Liver (tissue), 9 donors: ENCODE measurements around the gene MOV10L1. TPM values are rescaled to one million over a fixed set of nuclear protein-coding genes. Genes with fewer than 3 reads are reported as not detected.

ENCODE experiments used
- DNase-seq: peaks from one replicate; pipeline ENCODE4 v3.0.0-alpha.2; 2017; ENCODE audit warnings: low spot score
- H3K27ac ChIP-seq, 2 donors: one replicate each; pipeline ENCODE4 v1.7.0; 2013; ENCODE audit warnings: inconsistent platforms in 2 of 2, low read length in 2 of 2, control low read depth in 1 of 2, low read depth in 1 of 2, mild to moderate bottlenecking in 1 of 2
- H3K27me3 ChIP-seq, 4 donors: one replicate each; pipeline versions ENCODE4 v1.6.1 to v1.7.0; 2013; ENCODE audit warnings: low read length in 3 of 4, inconsistent platforms in 1 of 4, mild to moderate bottlenecking in 1 of 4, moderate library complexity in 1 of 4; ENCODE audit not compliant: control insufficient read depth in 4 of 4, insufficient read depth in 4 of 4
- H3K36me3 ChIP-seq, 4 donors: one replicate each; pipeline versions ENCODE4 v1.6.1 to v1.7.0; 2013; ENCODE audit warnings: low read length in 3 of 4, mild to moderate bottlenecking in 3 of 4, low read depth in 1 of 4, moderate library complexity in 1 of 4; ENCODE audit not compliant: control insufficient read depth in 4 of 4, insufficient read depth in 3 of 4
- H3K4me1 ChIP-seq, 4 donors: one replicate each; pipeline versions ENCODE4 v1.6.1 to v1.7.0; 2013; ENCODE audit warnings: low read length in 3 of 4, mild to moderate bottlenecking in 3 of 4, moderate library complexity in 1 of 4; ENCODE audit not compliant: control insufficient read depth in 4 of 4, insufficient read depth in 4 of 4
- H3K4me3 ChIP-seq, 3 donors: one replicate each; pipeline versions ENCODE4 v1.6.1 to v1.7.0; 2013; ENCODE audit warnings: low read length in 3 of 3, control low read depth in 1 of 3, low read depth in 1 of 3, mild to moderate bottlenecking in 1 of 3
- H3K9ac ChIP-seq, 2 donors: one replicate each; pipeline ENCODE4 v1.7.0; 2013; ENCODE audit warnings: low read length in 2 of 2, mild to moderate bottlenecking in 2 of 2, moderate library complexity in 2 of 2, control low read depth in 1 of 2, low read depth in 1 of 2
- H3K9me3 ChIP-seq, 4 donors: one replicate each; pipeline versions ENCODE4 v1.6.1 to v1.7.0; 2013; ENCODE audit warnings: low read length in 3 of 4; ENCODE audit not compliant: control insufficient read depth in 4 of 4
- ATF3 ChIP-seq: IDR thresholded peaks from 2 replicates; pipeline ENCODE4 v1.6.1; 2016; ENCODE audit warnings: antibody characterized with exemption
- EGR1 ChIP-seq, 2 donors: IDR thresholded peaks; 2 replicates each; pipeline ENCODE4 v1.6.1; 2016 to 2018; ENCODE audit warnings: antibody characterized with exemption in 2 of 2, low read depth in 2 of 2
- FOXA1 ChIP-seq: IDR thresholded peaks from 2 replicates; pipeline ENCODE4 v1.6.1; 2016; ENCODE audit warnings: antibody characterized with exemption
- FOXA2 ChIP-seq: IDR thresholded peaks from 2 replicates; pipeline ENCODE4 v1.6.1; 2016; ENCODE audit warnings: antibody characterized with exemption
- GABPA ChIP-seq, 2 donors: IDR thresholded peaks in 1 of 2; conservative IDR thresholded peaks in 1 of 2; 2 replicates each; pipeline ENCODE4 v1.6.1; 2016; ENCODE audit warnings: antibody characterized with exemption in 2 of 2, mild to moderate bottlenecking in 1 of 2, moderate library complexity in 1 of 2
- HNF4A ChIP-seq, 2 donors: conservative IDR thresholded peaks; 2 replicates each; pipeline ENCODE4 v1.6.1; 2016; ENCODE audit warnings: antibody characterized with exemption in 2 of 2, mild to moderate bottlenecking in 2 of 2
- HNF4G ChIP-seq: IDR thresholded peaks from 2 replicates; pipeline ENCODE4 v1.6.1; 2016; ENCODE audit warnings: antibody characterized with exemption
- JUND ChIP-seq, 2 donors: IDR thresholded peaks; 2 replicates each; pipeline ENCODE4 v1.6.1; 2016; ENCODE audit warnings: antibody characterized with exemption in 2 of 2
- NR2F2 ChIP-seq: IDR thresholded peaks from 2 replicates; pipeline ENCODE4 v1.6.1; 2016; ENCODE audit warnings: antibody characterized with exemption
- RAD21 ChIP-seq, 2 donors: IDR thresholded peaks; 2 replicates each; pipeline ENCODE4 v1.6.1; 2016; ENCODE audit warnings: antibody characterized with exemption in 2 of 2, mild to moderate bottlenecking in 2 of 2
- RXRA ChIP-seq, 2 donors: IDR thresholded peaks; 2 replicates each; pipeline ENCODE4 v1.6.1; 2017 to 2018; ENCODE audit warnings: antibody characterized with exemption in 2 of 2, mild to moderate bottlenecking in 1 of 2
- SP1 ChIP-seq: IDR thresholded peaks from 2 replicates; pipeline ENCODE4 v1.6.1; 2018; ENCODE audit warnings: antibody characterized with exemption, mild to moderate bottlenecking
- TAF1 ChIP-seq: conservative IDR thresholded peaks from 2 replicates; pipeline ENCODE4 v1.6.1; 2016; ENCODE audit warnings: antibody characterized with exemption, mild to moderate bottlenecking
- YY1 ChIP-seq: IDR thresholded peaks from 2 replicates; pipeline ENCODE4 v1.6.1; 2016; ENCODE audit warnings: antibody characterized with exemption, mild to moderate bottlenecking
- WGBS: extraction: QIAGEN DNeasy Blood & Tissue Kit; methylation state at CpG from one replicate; pipeline ENCODE4 v1.1.7; 2013; 5-methylcytosine and 5-hydroxymethylcytosine counted together
- polyA plus RNA-seq, 2 donors: library from polyadenylated mRNA; stranded (reverse) in 1 of 2; unstranded in 1 of 2; fragments of 200-250 nt in 1 of 2; fragments of >200 nt in 1 of 2; fragmentation: Nextera tagmentation in 1 of 2; extraction: Ambion mirVana in 1 of 2; gene quantifications; one replicate each; pipeline versions ENCODE4 v1.2.1 to v1.2.3, GENCODE V29; 2013 to 2015
- total RNA-seq, 2 donors: library from RNA; depleted of rRNA; stranded (reverse); fragments of >200 nt; gene quantifications; one replicate each; pipeline ENCODE4 v1.2.3, GENCODE V29; 2014
- TF ChIP-seq, protein P1 (sequence below): IDR thresholded peaks from 2 replicates; pipeline ENCODE4 v1.6.1; 2016; ENCODE audit warnings: antibody characterized with exemption
- TF ChIP-seq, protein P2 (sequence below): fragments of 150-350 bp; IDR thresholded peaks from 2 replicates; pipeline ENCODE4 v1.5.1; 2017; ENCODE audit warnings: improper control_type of control experiment, low read depth, low read length; ENCODE audit not compliant: missing input control
- TF ChIP-seq, protein P3 (sequence below): IDR thresholded peaks from 2 replicates; pipeline ENCODE4 v1.6.1; 2016; ENCODE audit warnings: antibody characterized with exemption, mild to moderate bottlenecking
- TF ChIP-seq, protein P4 (sequence below): IDR thresholded peaks from 2 replicates; pipeline ENCODE4 v1.6.1; 2016; ENCODE audit warnings: antibody characterized with exemption
- donor health status: healthy.
- donor health status: healthy.
- donor health status: healthy.
- donor health status: healthy.
- donor health status: healthy.

The MOV10L1 gene
- total and polyA plus RNA-seq, 4 donors = 0.07 to 0.47 (median 0.17) TPM

- Histone ChIP-seq H3K9ac (no peak overlapping the region), H3K27ac (no peak overlapping the region), H3K4me1 (no peaks in the 10 kb centered on the region), H3K4me3 (no peak overlapping the region), H3K9me3 (no peaks in the 10 kb centered on the region), H3K36me3 (no peaks in the 10 kb centered on the region), H3K27me3 (no peaks in the 10 kb centered on the region)
- DNase-seq = no peak
- TF ChIP-seq TAF1 = no peak
- 79% methylated on average over 8 of the region's 8 CpGs for WGBS
Observed at GRCh38 chr22:50067244-50067643, 22.6 kb upstream of the MOV10L1 start.

DNA sequence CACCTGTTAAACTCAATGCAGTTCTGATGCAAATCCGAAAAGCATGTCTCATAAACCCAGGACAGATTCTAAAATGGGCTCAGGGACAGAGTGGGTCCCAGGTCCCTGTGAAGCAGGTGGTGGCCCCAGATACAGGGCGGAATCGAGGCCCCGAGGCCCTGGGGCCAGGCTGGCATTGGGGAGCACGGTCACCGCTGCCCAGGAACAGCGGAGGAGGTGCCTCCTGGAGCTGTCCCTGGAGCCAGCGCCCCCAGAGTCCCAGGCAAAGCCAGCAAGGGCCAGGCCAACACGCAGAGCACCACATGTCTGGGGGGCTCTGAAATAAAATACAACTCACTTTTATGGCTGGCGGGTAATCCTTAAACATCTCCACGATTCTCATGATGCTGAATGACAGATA is 21.7 kb upstream of the MOV10L1 start:
- no peak for DNase-seq
- Histone ChIP-seq H3K4me1 (no peaks in the 10 kb centered on the region), H3K9ac (no peak overlapping the region), H3K4me3 (no peak overlapping the region), H3K27ac (no peak overlapping the region), H3K9me3 (no peaks in the 10 kb centered on the region), H3K36me3 (no peaks in the 10 kb centered on the region), H3K27me3 (no peaks in the 10 kb centered on the region)
- no peak for TF ChIP-seq YY1
- TF ChIP-seq JUND (IDR thresholded peaks at IDR 0.05) = no peak
- TF ChIP-seq, protein P1, sequence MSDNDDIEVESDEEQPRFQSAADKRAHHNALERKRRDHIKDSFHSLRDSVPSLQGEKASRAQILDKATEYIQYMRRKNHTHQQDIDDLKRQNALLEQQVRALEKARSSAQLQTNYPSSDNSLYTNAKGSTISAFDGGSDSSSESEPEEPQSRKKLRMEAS = no peak
- no peak for TF ChIP-seq TAF1
- TF ChIP-seq GABPA (IDR thresholded peaks at IDR 0.05 in 1 of 2, conservative IDR thresholded peaks at IDR 0.05 in 1 of 2) = no peak
- TF ChIP-seq NR2F2 = no peak
- TF ChIP-seq FOXA2 = no peak
- no peak for TF ChIP-seq HNF4G
- TF ChIP-seq RXRA (IDR thresholded peaks at IDR 0.05) = no peak
- no peak for TF ChIP-seq SP1
- TF ChIP-seq ATF3 = no peak
- no peak for TF ChIP-seq FOXA1
- TF ChIP-seq, protein P2, sequence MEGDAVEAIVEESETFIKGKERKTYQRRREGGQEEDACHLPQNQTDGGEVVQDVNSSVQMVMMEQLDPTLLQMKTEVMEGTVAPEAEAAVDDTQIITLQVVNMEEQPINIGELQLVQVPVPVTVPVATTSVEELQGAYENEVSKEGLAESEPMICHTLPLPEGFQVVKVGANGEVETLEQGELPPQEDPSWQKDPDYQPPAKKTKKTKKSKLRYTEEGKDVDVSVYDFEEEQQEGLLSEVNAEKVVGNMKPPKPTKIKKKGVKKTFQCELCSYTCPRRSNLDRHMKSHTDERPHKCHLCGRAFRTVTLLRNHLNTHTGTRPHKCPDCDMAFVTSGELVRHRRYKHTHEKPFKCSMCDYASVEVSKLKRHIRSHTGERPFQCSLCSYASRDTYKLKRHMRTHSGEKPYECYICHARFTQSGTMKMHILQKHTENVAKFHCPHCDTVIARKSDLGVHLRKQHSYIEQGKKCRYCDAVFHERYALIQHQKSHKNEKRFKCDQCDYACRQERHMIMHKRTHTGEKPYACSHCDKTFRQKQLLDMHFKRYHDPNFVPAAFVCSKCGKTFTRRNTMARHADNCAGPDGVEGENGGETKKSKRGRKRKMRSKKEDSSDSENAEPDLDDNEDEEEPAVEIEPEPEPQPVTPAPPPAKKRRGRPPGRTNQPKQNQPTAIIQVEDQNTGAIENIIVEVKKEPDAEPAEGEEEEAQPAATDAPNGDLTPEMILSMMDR = no peak
- no peak for TF ChIP-seq HNF4A (conservative IDR thresholded peaks at IDR 0.05)
- TF ChIP-seq, protein P3, sequence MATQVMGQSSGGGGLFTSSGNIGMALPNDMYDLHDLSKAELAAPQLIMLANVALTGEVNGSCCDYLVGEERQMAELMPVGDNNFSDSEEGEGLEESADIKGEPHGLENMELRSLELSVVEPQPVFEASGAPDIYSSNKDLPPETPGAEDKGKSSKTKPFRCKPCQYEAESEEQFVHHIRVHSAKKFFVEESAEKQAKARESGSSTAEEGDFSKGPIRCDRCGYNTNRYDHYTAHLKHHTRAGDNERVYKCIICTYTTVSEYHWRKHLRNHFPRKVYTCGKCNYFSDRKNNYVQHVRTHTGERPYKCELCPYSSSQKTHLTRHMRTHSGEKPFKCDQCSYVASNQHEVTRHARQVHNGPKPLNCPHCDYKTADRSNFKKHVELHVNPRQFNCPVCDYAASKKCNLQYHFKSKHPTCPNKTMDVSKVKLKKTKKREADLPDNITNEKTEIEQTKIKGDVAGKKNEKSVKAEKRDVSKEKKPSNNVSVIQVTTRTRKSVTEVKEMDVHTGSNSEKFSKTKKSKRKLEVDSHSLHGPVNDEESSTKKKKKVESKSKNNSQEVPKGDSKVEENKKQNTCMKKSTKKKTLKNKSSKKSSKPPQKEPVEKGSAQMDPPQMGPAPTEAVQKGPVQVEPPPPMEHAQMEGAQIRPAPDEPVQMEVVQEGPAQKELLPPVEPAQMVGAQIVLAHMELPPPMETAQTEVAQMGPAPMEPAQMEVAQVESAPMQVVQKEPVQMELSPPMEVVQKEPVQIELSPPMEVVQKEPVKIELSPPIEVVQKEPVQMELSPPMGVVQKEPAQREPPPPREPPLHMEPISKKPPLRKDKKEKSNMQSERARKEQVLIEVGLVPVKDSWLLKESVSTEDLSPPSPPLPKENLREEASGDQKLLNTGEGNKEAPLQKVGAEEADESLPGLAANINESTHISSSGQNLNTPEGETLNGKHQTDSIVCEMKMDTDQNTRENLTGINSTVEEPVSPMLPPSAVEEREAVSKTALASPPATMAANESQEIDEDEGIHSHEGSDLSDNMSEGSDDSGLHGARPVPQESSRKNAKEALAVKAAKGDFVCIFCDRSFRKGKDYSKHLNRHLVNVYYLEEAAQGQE = no peak
- TF ChIP-seq, protein P4, sequence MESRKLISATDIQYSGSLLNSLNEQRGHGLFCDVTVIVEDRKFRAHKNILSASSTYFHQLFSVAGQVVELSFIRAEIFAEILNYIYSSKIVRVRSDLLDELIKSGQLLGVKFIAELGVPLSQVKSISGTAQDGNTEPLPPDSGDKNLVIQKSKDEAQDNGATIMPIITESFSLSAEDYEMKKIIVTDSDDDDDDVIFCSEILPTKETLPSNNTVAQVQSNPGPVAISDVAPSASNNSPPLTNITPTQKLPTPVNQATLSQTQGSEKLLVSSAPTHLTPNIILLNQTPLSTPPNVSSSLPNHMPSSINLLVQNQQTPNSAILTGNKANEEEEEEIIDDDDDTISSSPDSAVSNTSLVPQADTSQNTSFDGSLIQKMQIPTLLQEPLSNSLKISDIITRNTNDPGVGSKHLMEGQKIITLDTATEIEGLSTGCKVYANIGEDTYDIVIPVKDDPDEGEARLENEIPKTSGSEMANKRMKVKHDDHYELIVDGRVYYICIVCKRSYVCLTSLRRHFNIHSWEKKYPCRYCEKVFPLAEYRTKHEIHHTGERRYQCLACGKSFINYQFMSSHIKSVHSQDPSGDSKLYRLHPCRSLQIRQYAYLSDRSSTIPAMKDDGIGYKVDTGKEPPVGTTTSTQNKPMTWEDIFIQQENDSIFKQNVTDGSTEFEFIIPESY = no peak
- no peak for TF ChIP-seq EGR1 (IDR thresholded peaks at IDR 0.05; ENCODE audit: low read depth in 2 of 2)
- TF ChIP-seq RAD21 (IDR thresholded peaks at IDR 0.05) = no peak
- 89% methylated on average over 11 of the region's 11 CpGs for WGBS
